ENCODE measurements around the gene HRH2.

GRCh38 chr5:175693741-175694140 lies 35.9 kb downstream of the HRH2 start:
- no peak for TF ChIP-seq POLR2A (IDR thresholded peaks at IDR 0.05; ENCODE audit: low read depth, low read length)
- no peak for TF ChIP-seq POLR2AphosphoS5 (IDR thresholded peaks at IDR 0.05; ENCODE audit: low read depth, low read length)
- TF ChIP-seq SPI1 (IDR thresholded peaks at IDR 0.05; ENCODE audit: low read depth, low read length), result no peak
